Measurements from ENCODE around the gene USP6.
A peak's percentile ranks its signal among the peaks of the same experiment; 100 is the strongest.

The USP6 gene

GRCh38 chr17:5203178-5203907 lies 87.5 kb downstream of the USP6 start:
- no peaks in the 10 kb centered on the region for H3K36me3 ChIP-seq (replicated peaks)
- no peaks in the 10 kb centered on the region for H3K27me3 ChIP-seq (replicated peaks)
- no peak overlapping the region for H3K27ac ChIP-seq
- no peak for TF ChIP-seq CTCF (IDR thresholded peaks at IDR 0.05; ENCODE audit: low read depth, low read length, missing control alignments)
- DNase-seq, result peak; percentile 32
- in situ Hi-C loops (cut with HindIII; ENCODE audit: low pct_ligation_motif_present, low sequenced_read_pairs), result no loop called here
- H3K4me3 ChIP-seq (ENCODE audit: low read depth, low read length), result no peak overlapping the region

- in situ Hi-C loops (cut with HindIII; ENCODE audit: low pct_ligation_motif_present, low sequenced_read_pairs), result no loop called here
Observed at GRCh38 chr17:5203908-5204294, 88.1 kb downstream of the USP6 start.

GRCh38 chr17:5209396-5209795 lies 93.6 kb downstream of the USP6 start:
- in situ Hi-C loops (cut with HindIII; ENCODE audit: low pct_ligation_motif_present, low sequenced_read_pairs), result no loop called here
- peak; percentile 35 for DNase-seq
- Histone ChIP-seq H3K36me3 (replicated peaks) (no peaks in the 10 kb centered on the region), H3K27ac (no peak overlapping the region), H3K27me3 (replicated peaks) (no peaks in the 10 kb centered on the region), H3K4me3 (ENCODE audit: low read depth, low read length) (no peak overlapping the region)
- TF ChIP-seq CTCF (IDR thresholded peaks at IDR 0.05; ENCODE audit: low read depth, low read length, missing control alignments), result no peak

More at GRCh38 chr17:5203908-5204294, 88.1 kb downstream of the USP6 start:
- Histone ChIP-seq H3K36me3 (replicated peaks) (no peaks in the 10 kb centered on the region), H3K27ac (no peak overlapping the region), H3K27me3 (replicated peaks) (no peaks in the 10 kb centered on the region), H3K4me3 (ENCODE audit: low read depth, low read length) (no peak overlapping the region)
- peak; percentile 39 for DNase-seq
- TF ChIP-seq CTCF (IDR thresholded peaks at IDR 0.05; ENCODE audit: low read depth, low read length, missing control alignments), result no peak

GRCh38 chr17:5210091-5210490 lies 94.3 kb downstream of the USP6 start:
- in situ Hi-C loops (cut with HindIII; ENCODE audit: low pct_ligation_motif_present, low sequenced_read_pairs), result no loop called here
- H3K27ac ChIP-seq, result no peak overlapping the region
- no peak for DNase-seq

GRCh38 chr17:5210614-5211252 lies 94.9 kb downstream of the USP6 start:
- no peak overlapping the region for H3K4me3 ChIP-seq (ENCODE audit: low read depth, low read length)
- no peaks in the 10 kb centered on the region for H3K27me3 ChIP-seq (replicated peaks)
- in situ Hi-C loops (cut with HindIII; ENCODE audit: low pct_ligation_motif_present, low sequenced_read_pairs), result no loop called here
- no peak for DNase-seq
- no peaks in the 10 kb centered on the region for H3K36me3 ChIP-seq (replicated peaks)
- H3K27ac ChIP-seq, result no peak overlapping the region
- no peak for TF ChIP-seq CTCF (IDR thresholded peaks at IDR 0.05; ENCODE audit: low read depth, low read length, missing control alignments)

More at GRCh38 chr17:5210091-5210490, 94.3 kb downstream of the USP6 start:
- TF ChIP-seq CTCF (IDR thresholded peaks at IDR 0.05; ENCODE audit: low read depth, low read length, missing control alignments), result no peak
- H3K36me3 ChIP-seq (replicated peaks), result no peaks in the 10 kb centered on the region
- no peaks in the 10 kb centered on the region for H3K27me3 ChIP-seq (replicated peaks)
- H3K4me3 ChIP-seq (ENCODE audit: low read depth, low read length), result no peak overlapping the region

All from brain microvascular endothelial cell (primary cell).